ENCODE measurements around the gene GTPBP3. TPM values are rescaled to one million over a fixed set of nuclear protein-coding genes. Genes with fewer than 3 reads are reported as not detected.
A peak's percentile ranks its signal among the peaks of the same experiment; 100 is the strongest.

The GTPBP3 gene
- total and polyA plus RNA-seq, 5 donors, result 7.9 to 11.3 (median 9.9) TPM

GRCh38 chr19:17309198-17309964 is 28.0 kb upstream of the GTPBP3 start, which contains the start of gene DDA1:
Gene DDA1 (plus strand): TSS chr19:17309563. CDS start chr19:17309655, 92 bp downstream.
- Histone ChIP-seq H3K27me3 (ENCODE audit: control insufficient read depth, insufficient read depth) (no peaks in the 10 kb centered on the region), H3K4me1 (ENCODE audit: control insufficient read depth, insufficient read depth, low read length) (no peaks in the 10 kb centered on the region), H3K27ac (ENCODE audit: low read length) (no peak within 1 kb of the TSS), H3K4me3 (ENCODE audit: low read length) (peak within 1 kb of the TSS; percentile 77), H3K9me3 (ENCODE audit: control insufficient read depth, low read length) (no peaks in the 10 kb centered on the region)
- DNase-seq, result peak; percentile 99 to 100 (median 100)
- intact Hi-C loops (cut with DNase I), result no loop called here
- under 1% methylated on average over 46 of the region's 46 CpGs for WGBS
- peak; percentile 94 for ATAC-seq

GRCh38 chr19:17309965-17310461 is 27.3 kb upstream of the GTPBP3 start:
- intact Hi-C loops (cut with DNase I), result no loop called here
- Histone ChIP-seq H3K4me1 (ENCODE audit: control insufficient read depth, insufficient read depth, low read length) (no peaks in the 10 kb centered on the region), H3K27me3 (ENCODE audit: control insufficient read depth, insufficient read depth) (no peaks in the 10 kb centered on the region), H3K27ac (ENCODE audit: low read length) (no peak overlapping the region), H3K4me3 (ENCODE audit: low read length) (peak overlapping the region; percentile 77), H3K9me3 (ENCODE audit: control insufficient read depth, low read length) (no peaks in the 10 kb centered on the region)
- 7% methylated on average over 23 of the region's 23 CpGs for WGBS
- ATAC-seq (no peak), DNase-seq (no peak)

- WGBS, result 78% methylated on average over 11 of the region's 11 CpGs
- intact Hi-C loops (cut with DNase I), result no loop called here
- H3K27ac ChIP-seq (ENCODE audit: low read length), result no peak overlapping the region
Measured at GRCh38 chr19:17311455-17312188, 25.7 kb upstream of the GTPBP3 start.

GRCh38 chr19:17312189-17313113 is 24.9 kb upstream of the GTPBP3 start:
- H3K27ac ChIP-seq (ENCODE audit: low read length), result no peak overlapping the region
- no peaks in the 10 kb centered on the region for H3K9me3 ChIP-seq (ENCODE audit: control insufficient read depth, low read length)
- intact Hi-C loops (cut with DNase I), result no loop called here
- DNase-seq (no peak), ATAC-seq (no peak)
- 86% methylated on average over 20 of the region's 20 CpGs for WGBS
- no peaks in the 10 kb centered on the region for H3K27me3 ChIP-seq (ENCODE audit: control insufficient read depth, insufficient read depth)
- no peaks in the 10 kb centered on the region for H3K4me1 ChIP-seq (ENCODE audit: control insufficient read depth, insufficient read depth, low read length)
- no peak overlapping the region for H3K4me3 ChIP-seq (ENCODE audit: low read length)

More at GRCh38 chr19:17311455-17312188, 25.7 kb upstream of the GTPBP3 start:
- Histone ChIP-seq H3K27me3 (ENCODE audit: control insufficient read depth, insufficient read depth) (no peaks in the 10 kb centered on the region), H3K9me3 (ENCODE audit: control insufficient read depth, low read length) (no peaks in the 10 kb centered on the region), H3K4me3 (ENCODE audit: low read length) (no peak overlapping the region), H3K4me1 (ENCODE audit: control insufficient read depth, insufficient read depth, low read length) (no peaks in the 10 kb centered on the region)
- DNase-seq (no peak), ATAC-seq (no peak)

GRCh38 chr19:17314007-17314593 is 23.3 kb upstream of the GTPBP3 start:
- WGBS, result 90% methylated on average over 19 of the region's 19 CpGs

GRCh38 chr19:17318966-17319365 is 18.4 kb upstream of the GTPBP3 start:
- no peaks in the 10 kb centered on the region for H3K4me1 ChIP-seq (ENCODE audit: control insufficient read depth, insufficient read depth, low read length)
- H3K27ac ChIP-seq (ENCODE audit: low read length), result no peak overlapping the region
- ATAC-seq, result no peak
- no peaks in the 10 kb centered on the region for H3K9me3 ChIP-seq (ENCODE audit: control insufficient read depth, low read length)
- intact Hi-C loops (cut with DNase I), result no loop called here
- 80% methylated on average over 6 of the region's 6 CpGs for WGBS
- H3K4me3 ChIP-seq (ENCODE audit: low read length), result no peak overlapping the region
- DNase-seq, result no peak
- H3K27me3 ChIP-seq (ENCODE audit: control insufficient read depth, insufficient read depth), result no peaks in the 10 kb centered on the region

More at GRCh38 chr19:17314007-17314593, 23.3 kb upstream of the GTPBP3 start:
- Histone ChIP-seq H3K9me3 (ENCODE audit: control insufficient read depth, low read length) (no peaks in the 10 kb centered on the region), H3K4me1 (ENCODE audit: control insufficient read depth, insufficient read depth, low read length) (no peaks in the 10 kb centered on the region), H3K4me3 (ENCODE audit: low read length) (no peak overlapping the region), H3K27me3 (ENCODE audit: control insufficient read depth, insufficient read depth) (no peaks in the 10 kb centered on the region), H3K27ac (ENCODE audit: low read length) (no peak overlapping the region)
- DNase-seq (no peak), ATAC-seq (no peak)
- intact Hi-C loops (cut with DNase I), result no loop called here

- Histone ChIP-seq H3K27me3 (ENCODE audit: control insufficient read depth, insufficient read depth) (no peaks in the 10 kb centered on the region), H3K4me1 (ENCODE audit: control insufficient read depth, insufficient read depth, low read length) (no peaks in the 10 kb centered on the region), H3K4me3 (ENCODE audit: low read length) (no peak overlapping the region), H3K9me3 (ENCODE audit: control insufficient read depth, low read length) (no peaks in the 10 kb centered on the region), H3K27ac (ENCODE audit: low read length) (no peak overlapping the region)
- no peak for ATAC-seq
- intact Hi-C loops (cut with DNase I), result no loop called here
- DNase-seq, result no peak
- 93% methylated on average over 40 of the region's 40 CpGs for WGBS
Measured at GRCh38 chr19:17319473-17320238, 17.7 kb upstream of the GTPBP3 start.

- intact Hi-C loops (cut with DNase I), result no loop called here
- Histone ChIP-seq H3K27ac (ENCODE audit: low read length) (no peak overlapping the region), H3K4me3 (ENCODE audit: low read length) (no peak overlapping the region), H3K27me3 (ENCODE audit: control insufficient read depth, insufficient read depth) (no peaks in the 10 kb centered on the region), H3K4me1 (ENCODE audit: control insufficient read depth, insufficient read depth, low read length) (no peaks in the 10 kb centered on the region), H3K9me3 (ENCODE audit: control insufficient read depth, low read length) (no peaks in the 10 kb centered on the region)
- ATAC-seq (no peak), DNase-seq (no peak)
- WGBS, result 88% methylated on average over 11 of the region's 11 CpGs
Measured at GRCh38 chr19:17320435-17320834, 16.9 kb upstream of the GTPBP3 start.

- ATAC-seq, result no peak
- Histone ChIP-seq H3K27me3 (ENCODE audit: control insufficient read depth, insufficient read depth) (no peaks in the 10 kb centered on the region), H3K9me3 (ENCODE audit: control insufficient read depth, low read length) (no peaks in the 10 kb centered on the region), H3K27ac (ENCODE audit: low read length) (no peak overlapping the region), H3K4me3 (ENCODE audit: low read length) (no peak overlapping the region), H3K4me1 (ENCODE audit: control insufficient read depth, insufficient read depth, low read length) (no peaks in the 10 kb centered on the region)
- no peak for DNase-seq
- intact Hi-C loops (cut with DNase I), result no loop called here
- WGBS, result 89% methylated on average over 19 of the region's 19 CpGs
Measured at GRCh38 chr19:17321655-17322489, 15.5 kb upstream of the GTPBP3 start.
